ENCODE data around the gene MRTFB.

The MRTFB gene

DNA sequence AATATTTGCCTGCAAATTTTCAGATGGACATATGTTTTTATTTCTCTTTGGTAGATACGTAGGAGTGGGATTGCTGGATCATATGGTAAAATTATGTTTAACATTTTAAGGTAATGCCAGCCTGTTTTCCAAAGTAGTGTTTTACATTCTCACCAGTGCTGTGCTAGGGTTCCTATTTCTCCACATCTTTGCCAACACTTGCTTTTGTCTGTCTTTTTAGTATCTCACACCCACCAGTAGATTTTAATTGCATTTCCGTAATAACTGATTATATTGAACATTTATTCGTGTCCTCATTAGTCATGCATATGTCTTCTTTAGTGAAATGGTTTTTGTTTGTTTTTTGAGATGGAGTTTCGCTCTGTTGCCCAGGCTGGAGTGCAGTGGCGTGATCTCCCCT is 58.4 kb downstream of the MRTFB start:
- TF ChIP-seq, protein P1, sequence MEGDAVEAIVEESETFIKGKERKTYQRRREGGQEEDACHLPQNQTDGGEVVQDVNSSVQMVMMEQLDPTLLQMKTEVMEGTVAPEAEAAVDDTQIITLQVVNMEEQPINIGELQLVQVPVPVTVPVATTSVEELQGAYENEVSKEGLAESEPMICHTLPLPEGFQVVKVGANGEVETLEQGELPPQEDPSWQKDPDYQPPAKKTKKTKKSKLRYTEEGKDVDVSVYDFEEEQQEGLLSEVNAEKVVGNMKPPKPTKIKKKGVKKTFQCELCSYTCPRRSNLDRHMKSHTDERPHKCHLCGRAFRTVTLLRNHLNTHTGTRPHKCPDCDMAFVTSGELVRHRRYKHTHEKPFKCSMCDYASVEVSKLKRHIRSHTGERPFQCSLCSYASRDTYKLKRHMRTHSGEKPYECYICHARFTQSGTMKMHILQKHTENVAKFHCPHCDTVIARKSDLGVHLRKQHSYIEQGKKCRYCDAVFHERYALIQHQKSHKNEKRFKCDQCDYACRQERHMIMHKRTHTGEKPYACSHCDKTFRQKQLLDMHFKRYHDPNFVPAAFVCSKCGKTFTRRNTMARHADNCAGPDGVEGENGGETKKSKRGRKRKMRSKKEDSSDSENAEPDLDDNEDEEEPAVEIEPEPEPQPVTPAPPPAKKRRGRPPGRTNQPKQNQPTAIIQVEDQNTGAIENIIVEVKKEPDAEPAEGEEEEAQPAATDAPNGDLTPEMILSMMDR (IDR thresholded peaks at IDR 0.05; ENCODE audit: low read depth, low read length) = no peak
- TF ChIP-seq, protein P2, sequence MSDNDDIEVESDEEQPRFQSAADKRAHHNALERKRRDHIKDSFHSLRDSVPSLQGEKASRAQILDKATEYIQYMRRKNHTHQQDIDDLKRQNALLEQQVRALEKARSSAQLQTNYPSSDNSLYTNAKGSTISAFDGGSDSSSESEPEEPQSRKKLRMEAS (IDR thresholded peaks at IDR 0.05; ENCODE audit: low read depth, low read length) = no peak
- TF ChIP-seq MYC (IDR thresholded peaks at IDR 0.05; ENCODE audit: low read depth, low read length) (no peak), POLR2A (IDR thresholded peaks at IDR 0.05; ENCODE audit: extremely low read depth, insufficient read length) (no peak)
- H3K4me3 ChIP-seq (ENCODE audit: low read depth, low read length) = no peak overlapping the region
- DNase-seq (ENCODE audit: low read depth) = no peak

DNA sequence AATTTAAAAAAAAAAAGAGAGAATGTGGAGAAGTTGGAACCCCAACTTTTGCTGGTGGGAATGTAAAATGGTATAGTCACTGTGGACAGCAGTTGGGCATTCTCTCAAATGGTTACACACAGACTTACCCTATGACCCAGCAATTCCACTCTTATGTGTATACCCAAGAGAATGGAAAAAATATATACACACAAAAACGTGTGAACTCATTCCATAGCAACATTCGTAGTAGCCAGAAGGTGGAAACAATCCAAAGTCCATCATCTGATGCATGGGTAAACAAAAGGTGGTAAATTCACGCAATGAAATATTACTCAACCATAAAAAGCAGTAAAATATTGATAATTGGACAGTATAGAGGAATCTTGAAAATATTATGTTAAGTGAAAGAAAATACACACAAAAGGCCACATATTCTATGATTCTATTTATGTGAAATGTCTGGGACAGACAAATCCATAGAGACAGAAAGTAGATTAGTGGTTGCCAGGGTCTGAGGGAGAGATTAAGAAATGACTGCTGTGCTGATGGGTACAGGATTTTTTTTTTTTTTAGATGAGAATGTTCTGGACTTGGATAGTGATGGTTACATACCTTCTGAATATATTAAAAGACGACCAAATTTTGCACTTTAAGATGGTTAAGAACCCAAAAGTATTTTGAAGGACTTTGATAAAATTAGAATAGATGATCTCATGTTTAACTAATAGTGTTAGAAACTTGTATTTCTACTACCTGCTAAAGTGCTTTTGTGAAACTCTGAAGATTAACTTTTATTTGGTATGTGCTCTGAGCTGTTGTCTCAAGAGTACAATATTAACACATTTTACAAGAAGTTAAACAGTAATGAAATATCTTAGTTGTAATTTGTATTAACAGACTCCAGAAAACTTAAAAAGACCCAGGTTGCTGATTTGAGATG is 60.9 kb downstream of the MRTFB start:
- TF ChIP-seq, protein P1 (IDR thresholded peaks at IDR 0.05; ENCODE audit: low read depth, low read length) = no peak
- TF ChIP-seq, protein P2 (IDR thresholded peaks at IDR 0.05; ENCODE audit: low read depth, low read length) = no peak
- TF ChIP-seq MYC (IDR thresholded peaks at IDR 0.05; ENCODE audit: low read depth, low read length) (no peak), POLR2A (IDR thresholded peaks at IDR 0.05; ENCODE audit: extremely low read depth, insufficient read length) (no peak)
- DNase-seq (ENCODE audit: low read depth) = no peak
- H3K4me3 ChIP-seq (ENCODE audit: low read depth, low read length) = no peak overlapping the region

DNA sequence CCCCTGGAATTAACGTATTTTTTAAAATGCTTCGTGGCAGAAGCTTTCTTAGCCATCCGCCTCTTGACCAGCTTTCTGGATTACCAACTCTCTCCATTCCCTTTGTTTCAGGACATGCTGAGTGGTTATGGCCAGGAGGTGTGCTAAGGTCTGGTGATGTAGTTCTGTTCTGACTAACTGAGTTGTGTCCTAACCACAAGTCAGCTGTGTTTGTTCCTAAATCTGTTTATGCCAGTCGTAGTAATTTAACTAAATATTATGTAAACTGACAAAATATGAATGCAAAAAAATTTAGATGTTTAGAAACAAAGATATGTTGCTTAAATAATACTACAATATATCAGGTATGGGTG is 61.6 kb downstream of the MRTFB start:
- TF ChIP-seq, protein P2 (IDR thresholded peaks at IDR 0.05; ENCODE audit: low read depth, low read length) = no peak
- TF ChIP-seq, protein P1 (IDR thresholded peaks at IDR 0.05; ENCODE audit: low read depth, low read length) = no peak
- TF ChIP-seq POLR2A (IDR thresholded peaks at IDR 0.05; ENCODE audit: extremely low read depth, insufficient read length) (no peak), MYC (IDR thresholded peaks at IDR 0.05; ENCODE audit: low read depth, low read length) (no peak)
- H3K4me3 ChIP-seq (ENCODE audit: low read depth, low read length) = no peak overlapping the region
- DNase-seq (ENCODE audit: low read depth) = no peak

DNA sequence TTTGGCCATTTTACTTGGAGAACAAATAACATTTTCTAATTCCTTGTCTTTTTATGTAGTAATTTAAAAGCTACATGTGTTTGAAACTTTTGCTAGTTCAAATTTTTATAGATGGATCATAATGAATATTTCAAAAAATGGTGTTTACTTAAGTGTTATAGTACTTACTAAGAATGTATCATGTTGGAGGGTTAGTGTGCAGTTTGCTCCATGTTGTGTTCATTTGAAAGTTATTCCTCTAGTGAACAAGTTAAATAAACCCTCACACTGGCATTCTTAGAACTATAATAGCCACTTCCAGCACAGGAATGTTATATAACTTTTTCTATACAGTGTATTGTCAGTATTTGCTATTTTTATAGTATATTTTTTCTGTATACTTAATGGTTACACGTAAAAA is 62.8 kb downstream of the MRTFB start:
- no peak for DNase-seq (ENCODE audit: low read depth)
- TF ChIP-seq, protein P1 (IDR thresholded peaks at IDR 0.05; ENCODE audit: low read depth, low read length) = no peak
- TF ChIP-seq MYC (IDR thresholded peaks at IDR 0.05; ENCODE audit: low read depth, low read length) (no peak), POLR2A (IDR thresholded peaks at IDR 0.05; ENCODE audit: extremely low read depth, insufficient read length) (no peak)
- TF ChIP-seq, protein P2 (IDR thresholded peaks at IDR 0.05; ENCODE audit: low read depth, low read length) = no peak
- H3K4me3 ChIP-seq (ENCODE audit: low read depth, low read length) = no peak overlapping the region

DNA sequence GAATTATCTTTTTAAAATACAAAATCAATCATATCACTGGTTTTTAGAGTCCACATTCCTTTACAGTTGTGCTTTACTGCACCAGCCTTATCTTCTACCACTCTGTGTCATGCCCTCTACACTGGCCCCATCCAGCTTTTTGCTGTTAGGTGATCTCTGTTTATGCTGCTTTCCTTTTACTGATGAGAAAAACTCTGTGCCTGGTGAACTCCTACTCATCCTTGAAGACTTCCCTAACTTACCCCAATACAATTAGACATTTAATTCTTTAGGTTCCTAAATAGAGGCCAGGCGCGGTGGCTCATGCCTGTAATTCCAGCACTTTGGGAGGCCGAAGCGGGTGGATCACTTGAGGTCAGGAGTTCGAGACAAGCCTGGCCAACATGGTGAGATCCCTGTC is 64.6 kb downstream of the MRTFB start:
- no peak overlapping the region for H3K4me3 ChIP-seq (ENCODE audit: low read depth, low read length)
- TF ChIP-seq, protein P2 (IDR thresholded peaks at IDR 0.05; ENCODE audit: low read depth, low read length) = no peak
- no peak for TF ChIP-seq POLR2A (IDR thresholded peaks at IDR 0.05; ENCODE audit: extremely low read depth, insufficient read length)
- TF ChIP-seq MYC (IDR thresholded peaks at IDR 0.05; ENCODE audit: low read depth, low read length) = no peak
- TF ChIP-seq, protein P1 (IDR thresholded peaks at IDR 0.05; ENCODE audit: low read depth, low read length) = no peak
- DNase-seq (ENCODE audit: low read depth) = no peak

Measured in NB4 (cell line).